Calu3 (cell line): Measurements from ENCODE around the gene ARFGEF3. TPM values are rescaled to one million over a fixed set of nuclear protein-coding genes. Genes with fewer than 3 reads are reported as not detected.

Experiments used
- BruUV-seq: library from RNA; stranded (reverse); fragments of 400-500 nt; replicated peaks from 2 replicates; lab custom pipeline; 2021; lab: Mats Ljungman, UMichigan
- CTCF ChIA-PET: fragments of 300-600 bp; sonication (Branson Sonifier 250); formaldehyde crosslinking; loops from one replicate; lab custom pipeline; 2022; ENCODE audit warnings: antibody characterized with exemption; lab: Charles Lee
- DNase-seq: peaks from one replicate; pipeline ENCODE4 v3.0.0; 2022
- H3K27ac Mint-ChIP-seq: one replicate; pipeline ENCODE4 v1.8.0; 2022; ENCODE audit warnings: mixed read lengths; ENCODE audit not compliant: unreplicated experiment
- H3K27me3 Mint-ChIP-seq: one replicate; pipeline ENCODE4 v1.8.0; 2022; ENCODE audit warnings: mixed read lengths; ENCODE audit not compliant: unreplicated experiment
- H3K36me3 Mint-ChIP-seq: one replicate; pipeline ENCODE4 v1.8.0; 2022; ENCODE audit warnings: mild to moderate bottlenecking, moderate library complexity, mixed read lengths; ENCODE audit not compliant: insufficient read depth, unreplicated experiment
- H3K4me1 Mint-ChIP-seq: one replicate; pipeline ENCODE4 v1.8.0; 2022; ENCODE audit warnings: mild to moderate bottlenecking, low read depth, mixed read lengths; ENCODE audit not compliant: unreplicated experiment
- H3K4me3 Mint-ChIP-seq: one replicate; pipeline ENCODE4 v1.8.0; 2022; ENCODE audit warnings: mild to moderate bottlenecking, low read depth, moderate library complexity, mixed read lengths; ENCODE audit not compliant: unreplicated experiment
- H3K9me3 Mint-ChIP-seq: one replicate; pipeline ENCODE4 v1.8.0; 2022; ENCODE audit warnings: low read depth, mixed read lengths; ENCODE audit not compliant: unreplicated experiment
- CTCF ChIP-seq: fragments of 200-600 bp; IDR thresholded peaks from one replicate; pipeline ENCODE4 v1.8.0; 2022; ENCODE audit warnings: antibody characterized with exemption; ENCODE audit not compliant: unreplicated experiment
- intact Hi-C: fragments of 100-400 bp; cut with micrococcal nuclease; formaldehyde crosslinking; loops from one replicate; pipeline ENCODE4 v1.10.0; 2022; ENCODE audit not compliant: unreplicated experiment
- total RNA-seq: library from RNA; stranded (reverse); gene quantifications from 2 replicates; pipeline ENCODE4 v1.2.3, GENCODE V29; 2022

Gene ARFGEF3
- total RNA-seq, 1 experiment from 2014 or later: 16.3 TPM

DNA sequence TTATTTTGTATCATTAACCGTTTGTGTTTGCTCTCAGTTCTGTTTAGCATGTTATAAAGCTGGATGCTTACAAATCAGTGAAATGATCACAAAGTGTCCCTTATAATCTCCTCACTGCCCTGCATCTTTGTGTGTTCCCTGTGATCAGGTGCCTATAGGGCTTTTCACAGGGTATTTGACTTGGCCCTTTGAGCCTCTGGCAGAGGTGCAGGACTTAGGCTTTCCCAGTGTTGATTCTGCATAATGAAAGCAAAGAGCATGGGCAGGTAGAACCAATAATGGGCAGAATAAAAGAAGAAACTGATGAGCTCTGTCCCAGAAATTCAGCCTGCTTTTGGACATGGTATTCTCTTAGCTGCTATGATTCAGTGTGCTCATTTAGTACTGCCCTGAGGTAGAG is 73.5 kb downstream of the ARFGEF3 start:
- Mint-ChIP-seq H3K27ac (no peak overlapping the region), H3K27me3 (no peaks in the 10 kb centered on the region), H3K9me3 (no peaks in the 10 kb centered on the region), H3K4me3 (no peak overlapping the region), H3K36me3 (peaks cover 5% of the 10 kb centered on the region), H3K4me1 (peaks cover 13% of the 10 kb centered on the region)
- no TSS peak for BruUV-seq
- no peak for TF ChIP-seq CTCF
- CTCF ChIA-PET: no interaction called here
- DNase-seq: no peak
- intact Hi-C loops: no loop called here

GRCh38 chr6:138235693-138236092 is 74.0 kb downstream of the ARFGEF3 start:
- no peaks in the 10 kb centered on the region for H3K27me3 Mint-ChIP-seq
- peaks cover 5% of the 10 kb centered on the region for H3K36me3 Mint-ChIP-seq
- CTCF ChIA-PET: no interaction called here
- BruUV-seq: no TSS peak
- TF ChIP-seq CTCF: no peak
- H3K9me3 Mint-ChIP-seq: no peaks in the 10 kb centered on the region
- peaks cover 8% of the 10 kb centered on the region for H3K4me1 Mint-ChIP-seq
- no peak overlapping the region for H3K4me3 Mint-ChIP-seq
- intact Hi-C loops: no loop called here
- DNase-seq: no peak
- H3K27ac Mint-ChIP-seq: no peak overlapping the region

DNA sequence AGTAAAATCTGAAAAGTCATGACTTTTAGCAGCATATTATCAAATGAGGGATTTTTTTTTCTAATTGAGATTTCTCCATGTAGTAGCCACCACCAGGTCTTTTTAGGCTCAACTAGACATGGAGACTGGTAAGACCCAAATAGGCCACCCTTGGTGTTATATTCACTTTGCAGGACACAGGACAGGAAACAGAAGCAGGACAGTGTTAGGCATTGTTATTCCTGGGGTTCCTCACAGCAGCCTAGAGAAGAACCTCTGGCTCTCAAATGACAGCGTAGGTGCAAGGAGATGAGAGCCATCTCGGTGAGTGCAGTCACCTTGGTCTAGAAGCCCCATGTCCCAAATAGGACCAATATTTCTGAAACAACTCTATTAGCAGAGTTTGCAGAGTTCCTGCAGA is 75.7 kb downstream of the ARFGEF3 start:
- H3K4me1 Mint-ChIP-seq: no peaks in the 10 kb centered on the region
- H3K27ac Mint-ChIP-seq: no peak overlapping the region
- CTCF ChIA-PET: no interaction called here
- H3K4me3 Mint-ChIP-seq: no peak overlapping the region
- intact Hi-C loops: no loop called here
- no peak for DNase-seq
- no peaks in the 10 kb centered on the region for H3K36me3 Mint-ChIP-seq
- BruUV-seq: no TSS peak
- H3K27me3 Mint-ChIP-seq: no peaks in the 10 kb centered on the region
- no peaks in the 10 kb centered on the region for H3K9me3 Mint-ChIP-seq
- TF ChIP-seq CTCF: no peak

GRCh38 chr6:138238368-138238767 is 76.6 kb downstream of the ARFGEF3 start:
- Mint-ChIP-seq H3K36me3 (no peaks in the 10 kb centered on the region), H3K4me1 (peaks cover 6% of the 10 kb centered on the region), H3K27ac (no peak overlapping the region), H3K9me3 (no peaks in the 10 kb centered on the region), H3K4me3 (no peak overlapping the region), H3K27me3 (no peaks in the 10 kb centered on the region)
- no peak for DNase-seq
- intact Hi-C loops: no loop called here
- CTCF ChIA-PET: no interaction called here
- TF ChIP-seq CTCF: no peak
- no TSS peak for BruUV-seq

DNA sequence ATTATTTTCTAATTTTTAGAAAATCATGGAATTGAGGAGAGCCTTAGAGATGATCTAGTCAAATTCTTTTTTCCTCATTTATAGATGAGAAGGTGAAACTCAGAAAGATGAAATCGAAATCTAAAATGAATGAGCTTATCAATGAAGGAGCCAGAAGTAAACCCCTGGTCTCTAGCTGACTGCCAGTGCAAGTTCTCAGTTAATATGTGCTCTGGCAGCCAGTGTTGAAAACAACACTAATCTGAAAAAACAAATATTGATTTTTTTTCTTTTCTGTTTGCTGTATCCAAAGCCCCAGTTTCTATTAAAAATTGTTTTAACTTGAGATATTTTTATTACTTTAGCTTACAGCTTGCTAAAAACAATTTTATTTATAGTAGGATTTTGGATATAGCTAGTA is 78.0 kb downstream of the ARFGEF3 start:
- H3K9me3 Mint-ChIP-seq: no peaks in the 10 kb centered on the region
- H3K27ac Mint-ChIP-seq: no peak overlapping the region
- no TSS peak for BruUV-seq
- H3K36me3 Mint-ChIP-seq: no peaks in the 10 kb centered on the region
- H3K27me3 Mint-ChIP-seq: no peaks in the 10 kb centered on the region
- CTCF ChIA-PET: interaction anchor here (0.6 to 0.7 kb wide), 2 partner anchors 22 to 458 kb away, joined by 4 read pairs; no protein-coding TSS in a partner anchor
- no peak for TF ChIP-seq CTCF
- DNase-seq: no peak
- H3K4me3 Mint-ChIP-seq: no peak overlapping the region
- peaks cover 9% of the 10 kb centered on the region for H3K4me1 Mint-ChIP-seq
- intact Hi-C loops: no loop called here
